ENCODE measurements around the gene PCK1.

GRCh38 chr20:57593134-57593886 is 32.4 kb downstream of the PCK1 start:
- TF ChIP-seq ARID2 (CRISPR knock-in tag; IDR thresholded peaks at IDR 0.05; ENCODE audit: borderline replicate concordance), result no peak
- TF ChIP-seq ZBTB10 (CRISPR knock-in tag; IDR thresholded peaks at IDR 0.05; ENCODE audit: borderline replicate concordance), result no peak
- no peak for TF ChIP-seq SP1 (IDR thresholded peaks at IDR 0.05)
- no peak for TF ChIP-seq SP1 (CRISPR knock-in tag; IDR thresholded peaks at IDR 0.05)
- TF ChIP-seq JUN (CRISPR knock-in tag; IDR thresholded peaks at IDR 0.05), result no peak
- no peak for TF ChIP-seq ARNT (IDR thresholded peaks at IDR 0.05)
- no peak for TF ChIP-seq ZBTB46 (CRISPR knock-in tag; IDR thresholded peaks at IDR 0.05; ENCODE audit: borderline replicate concordance)
